Measurements from ENCODE around the gene MYT1. TPM values are rescaled to one million over a fixed set of nuclear protein-coding genes. Genes with fewer than 3 reads are reported as not detected.
A peak's percentile ranks its signal among the peaks of the same experiment; 100 is the strongest.

MYT1 gene
- total and polyA plus RNA-seq, 9 of the 15 experiments (the other 6 are each of a cell fraction or from before 2014, with no cell fraction given), result 0.02 to 0.12 (median 0.06) TPM; not detected in 4

- peaks cover 66 to 91% of the 10 kb centered on the region in 2 experiments for H3K27me3 ChIP-seq (ENCODE audit: control insufficient read depth in 2 of 2, insufficient read depth in 2 of 2, low read length in 2 of 2)
- no peak overlapping the region for H3K9ac ChIP-seq (ENCODE audit: insufficient read depth in 1 of 2, low read depth in 2 of 2, low read length in 2 of 2)
- H3K4me1 ChIP-seq (replicated peaks in 1 of 2; ENCODE audit: control insufficient read depth in 2 of 2, insufficient read depth in 2 of 2, low read length in 2 of 2), result peaks cover 0 to 7% of the 10 kb centered on the region in 2 experiments; a peak in 2 of 5 replicates
- H3K36me3 ChIP-seq (ENCODE audit: control insufficient read depth, insufficient read depth, low read length), result no peaks in the 10 kb centered on the region
- BruUV-seq (replicated peaks), result no TSS peak
- ATAC-seq (0 out of 3 replicates have a peak, but pooled peaks have one; percentile 27), DNase-seq (ENCODE audit: extremely low read depth in 1 of 4, low spot score in 3 of 4) (no peak), FAIRE-seq (no peak)
- no peak for TF ChIP-seq HCFC1 (IDR thresholded peaks at IDR 0.05; ENCODE audit: low read depth, low read length)
- no peak for TF ChIP-seq KLF13 (tag; IDR thresholded peaks at IDR 0.05; ENCODE audit: borderline replicate concordance, low read depth)
- no peak for TF ChIP-seq NFE2 (IDR thresholded peaks at IDR 0.05; ENCODE audit: low read depth)
- no peak for TF ChIP-seq MLLT1 (IDR thresholded peaks at IDR 0.05)
- no peak for TF ChIP-seq SUPT5H (IDR thresholded peaks at IDR 0.05)
- no peak for TF ChIP-seq CTCF (IDR thresholded peaks at IDR 0.05 in 2 of 3, conservative IDR thresholded peaks at IDR 0.05 in 1 of 3; ENCODE audit: insufficient read depth in 2 of 3, low read depth in 1 of 3, low read length in 3 of 3)
- TF ChIP-seq HMGXB4 (CRISPR knock-in tag; IDR thresholded peaks at IDR 0.05), result no peak
- TF ChIP-seq ZNF778 (CRISPR knock-in tag; IDR thresholded peaks at IDR 0.05), result no peak
- TF ChIP-seq ZNF134 (CRISPR knock-in tag; conservative IDR thresholded peaks at IDR 0.05), result no peak
- no peak for TF ChIP-seq HNRNPK (IDR thresholded peaks at IDR 0.05; ENCODE audit: low read depth, low read length, poor library complexity, severe bottlenecking)
- TF ChIP-seq ZKSCAN3 (CRISPR knock-in tag; IDR thresholded peaks at IDR 0.05), result no peak
- TF ChIP-seq PHF8 (IDR thresholded peaks at IDR 0.05; ENCODE audit: borderline replicate concordance, low read length), result no peak
- TF ChIP-seq SMARCA4 (IDR thresholded peaks at IDR 0.05), result no peak
- TF ChIP-seq PHTF2 (CRISPR knock-in tag; IDR thresholded peaks at IDR 0.05), result no peak
- TF ChIP-seq POLR2G (IDR thresholded peaks at IDR 0.05; ENCODE audit: low read depth, low read length), result no peak
- no peak for TF ChIP-seq CBX5 (IDR thresholded peaks at IDR 0.05; ENCODE audit: borderline replicate concordance, low read depth)
- in situ Hi-C loops (cut with MboI) (no loop called here), intact Hi-C loops (cut with micrococcal nuclease) (no loop called here)
- no peak overlapping the region for H3K4me2 ChIP-seq (ENCODE audit: insufficient read depth, low read length)
- no peak overlapping the region for H3K4me3 ChIP-seq
- no peak overlapping the region for H2AFZ ChIP-seq (ENCODE audit: low read depth, low read length)
- 4% methylated on average over 9 of the region's 9 CpGs for WGBS (ENCODE audit: insufficient coverage, low coverage, missing lambda C conversion rate)
- H3K9me1 ChIP-seq (ENCODE audit: control insufficient read depth, insufficient read depth, low read length), result no peaks in the 10 kb centered on the region
- peaks cover 18% of the 10 kb centered on the region for H4K20me1 ChIP-seq (replicated peaks; ENCODE audit: control insufficient read depth, insufficient read depth, low read length)
- H3K9me3 ChIP-seq (replicated peaks; ENCODE audit: control insufficient read depth, insufficient read depth, low read depth, low read length), result no peaks in the 10 kb centered on the region
- no peaks in the 10 kb centered on the region for H3K79me2 ChIP-seq (ENCODE audit: control insufficient read depth, insufficient read depth, low read length)
- ChIA-PET CTCF (ENCODE audit: low intra/inter-chr PET ratio) (no interaction called here), POLR2A (interaction anchor here (0.6 to 0.8 kb wide), 3 partner anchors 16 to 119 kb away, joined by 3 read pairs; no protein-coding TSS in a partner anchor)
- no peak overlapping the region for H3K27ac ChIP-seq (ENCODE audit: extremely low read depth, low read depth, low read length)
Observed at GRCh38 chr20:64198347-64198746, 34.1 kb downstream of the MYT1 start.
